T-helper 1 cell treated with Interleukin-12 subunit alpha and Interleukin-12 subunit beta and Interleukin-4 antibody, amounts not matched to agents 30 μg/mL and 1 μg/mL, for 36 hours (primary cell): Measurements from ENCODE around the gene ZNF17.

ENCODE experiments used
- H3K27ac Mint-ChIP-seq: one replicate; pipeline ENCODE4 v1.8.0; 2021; ENCODE audit warnings: mild to moderate bottlenecking, mixed read lengths
- H3K27me3 Mint-ChIP-seq: one replicate; pipeline ENCODE4 v1.8.0; 2021; ENCODE audit warnings: low read depth, mixed read lengths
- H3K36me3 Mint-ChIP-seq: one replicate; pipeline ENCODE4 v1.8.0; 2021; ENCODE audit warnings: low read depth, mixed read lengths
- H3K4me1 Mint-ChIP-seq: one replicate; pipeline ENCODE4 v1.8.0; 2021; ENCODE audit warnings: low read depth, mixed read lengths
- H3K4me3 Mint-ChIP-seq: one replicate; pipeline ENCODE4 v1.8.0; 2021; ENCODE audit warnings: mild to moderate bottlenecking, moderate library complexity, mixed read lengths
- H3K9me3 Mint-ChIP-seq: one replicate; pipeline ENCODE4 v1.8.0; 2021; ENCODE audit warnings: mixed read lengths

The ZNF17 gene

GRCh38 chr19:57395710-57396109 is 15.3 kb upstream of the ZNF17 start:
- Mint-ChIP-seq H3K4me1 (peaks cover 12% of the 10 kb centered on the region), H3K27ac (no peak overlapping the region), H3K27me3 (no peaks in the 10 kb centered on the region), H3K4me3 (no peak overlapping the region), H3K36me3 (peaks cover 81% of the 10 kb centered on the region), H3K9me3 (peaks cover 73% of the 10 kb centered on the region)

- no peaks in the 10 kb centered on the region for H3K27me3 Mint-ChIP-seq
- H3K27ac Mint-ChIP-seq, result no peak overlapping the region
- no peak overlapping the region for H3K4me3 Mint-ChIP-seq
- peaks cover 7% of the 10 kb centered on the region for H3K4me1 Mint-ChIP-seq
- H3K9me3 Mint-ChIP-seq, result peaks cover 79% of the 10 kb centered on the region
- H3K36me3 Mint-ChIP-seq, result peaks cover 69% of the 10 kb centered on the region
Observed at GRCh38 chr19:57398868-57399267, 12.1 kb upstream of the ZNF17 start.

- Mint-ChIP-seq H3K27ac (no peak overlapping the region), H3K9me3 (peaks cover 31% of the 10 kb centered on the region), H3K4me1 (peaks cover 2% of the 10 kb centered on the region), H3K27me3 (no peaks in the 10 kb centered on the region), H3K4me3 (no peak overlapping the region), H3K36me3 (peaks cover 18% of the 10 kb centered on the region)
Observed at GRCh38 chr19:57403737-57404563, 7.0 kb upstream of the ZNF17 start.

GRCh38 chr19:57406516-57407123 is 4.3 kb upstream of the ZNF17 start:
- H3K9me3 Mint-ChIP-seq, result peaks cover 16% of the 10 kb centered on the region
- no peak overlapping the region for H3K27ac Mint-ChIP-seq
- H3K27me3 Mint-ChIP-seq, result no peaks in the 10 kb centered on the region
- peaks cover 10% of the 10 kb centered on the region for H3K4me1 Mint-ChIP-seq
- H3K36me3 Mint-ChIP-seq, result peaks cover 2% of the 10 kb centered on the region
- H3K4me3 Mint-ChIP-seq, result no peak overlapping the region

- Mint-ChIP-seq H3K36me3 (peaks cover 69% of the 10 kb centered on the region), H3K9me3 (peaks cover 66% of the 10 kb centered on the region), H3K27me3 (no peaks in the 10 kb centered on the region)
Observed at GRCh38 chr19:57419439-57419838, 8.5 kb downstream of the ZNF17 start.

GRCh38 chr19:57421037-57421436 is 10.1 kb downstream of the ZNF17 start:
- Mint-ChIP-seq H3K36me3 (peaks cover 55% of the 10 kb centered on the region), H3K4me1 (no peaks in the 10 kb centered on the region), H3K9me3 (peaks cover 59% of the 10 kb centered on the region), H3K4me3 (no peak overlapping the region), H3K27ac (no peak overlapping the region), H3K27me3 (no peaks in the 10 kb centered on the region)

More at GRCh38 chr19:57419439-57419838, 8.5 kb downstream of the ZNF17 start:
- Mint-ChIP-seq H3K4me3 (no peak overlapping the region), H3K4me1 (peaks cover 2% of the 10 kb centered on the region), H3K27ac (no peak overlapping the region)

- no peaks in the 10 kb centered on the region for H3K27me3 Mint-ChIP-seq
- peak overlapping the region; percentile 96 for H3K4me3 Mint-ChIP-seq
- H3K4me1 Mint-ChIP-seq, result peaks cover 22% of the 10 kb centered on the region
- H3K36me3 Mint-ChIP-seq, result peaks cover 27% of the 10 kb centered on the region
- peaks cover 37% of the 10 kb centered on the region for H3K9me3 Mint-ChIP-seq
- H3K27ac Mint-ChIP-seq, result peak overlapping the region; percentile 79
Observed at GRCh38 chr19:57434386-57435061, 23.6 kb downstream of the ZNF17 start.

GRCh38 chr19:57435062-57435978 is 24.4 kb downstream of the ZNF17 start, which contains the start of gene ZNF749:
TSS of gene ZNF749 (plus strand) at chr19:57435325. CDS start at chr19:57435579, 254 bp downstream.
- Mint-ChIP-seq H3K4me3 (peak within 1 kb of the TSS; percentile 96), H3K27me3 (no peaks in the 10 kb centered on the region), H3K4me1 (peaks cover 22% of the 10 kb centered on the region), H3K27ac (peak within 1 kb of the TSS; percentile 79), H3K36me3 (peaks cover 35% of the 10 kb centered on the region), H3K9me3 (peaks cover 45% of the 10 kb centered on the region)

- H3K36me3 Mint-ChIP-seq, result peaks cover 41% of the 10 kb centered on the region
- H3K4me1 Mint-ChIP-seq, result peaks cover 25% of the 10 kb centered on the region
- peaks cover 49% of the 10 kb centered on the region for H3K9me3 Mint-ChIP-seq
- peak overlapping the region; percentile 96 for H3K4me3 Mint-ChIP-seq
- H3K27ac Mint-ChIP-seq, result peak overlapping the region; percentile 79
- H3K27me3 Mint-ChIP-seq, result no peaks in the 10 kb centered on the region
Observed at GRCh38 chr19:57436417-57436816, 25.5 kb downstream of the ZNF17 start.

GRCh38 chr19:57437931-57438330 is 27.0 kb downstream of the ZNF17 start:
- H3K4me3 Mint-ChIP-seq, result no peak overlapping the region
- no peaks in the 10 kb centered on the region for H3K27me3 Mint-ChIP-seq
- H3K9me3 Mint-ChIP-seq, result peaks cover 55% of the 10 kb centered on the region
- H3K27ac Mint-ChIP-seq, result no peak overlapping the region
- peaks cover 52% of the 10 kb centered on the region for H3K36me3 Mint-ChIP-seq
- peaks cover 26% of the 10 kb centered on the region for H3K4me1 Mint-ChIP-seq

- Mint-ChIP-seq H3K4me1 (peaks cover 26% of the 10 kb centered on the region), H3K27ac (no peak overlapping the region), H3K4me3 (no peak overlapping the region), H3K36me3 (peaks cover 62% of the 10 kb centered on the region), H3K27me3 (no peaks in the 10 kb centered on the region), H3K9me3 (peaks cover 57% of the 10 kb centered on the region)
Observed at GRCh38 chr19:57438925-57439324, 28.0 kb downstream of the ZNF17 start.

- H3K27ac Mint-ChIP-seq, result no peak overlapping the region
- peaks cover 62% of the 10 kb centered on the region for H3K36me3 Mint-ChIP-seq
- H3K9me3 Mint-ChIP-seq, result peaks cover 68% of the 10 kb centered on the region
- no peaks in the 10 kb centered on the region for H3K27me3 Mint-ChIP-seq
- no peak overlapping the region for H3K4me3 Mint-ChIP-seq
- H3K4me1 Mint-ChIP-seq, result peaks cover 4% of the 10 kb centered on the region
Observed at GRCh38 chr19:57441979-57442752, 31.2 kb downstream of the ZNF17 start.

GRCh38 chr19:57443121-57443696 is 32.2 kb downstream of the ZNF17 start:
- no peak overlapping the region for H3K27ac Mint-ChIP-seq
- H3K27me3 Mint-ChIP-seq, result no peaks in the 10 kb centered on the region
- H3K4me1 Mint-ChIP-seq, result peaks cover 4% of the 10 kb centered on the region
- H3K9me3 Mint-ChIP-seq, result peaks cover 68% of the 10 kb centered on the region
- peaks cover 61% of the 10 kb centered on the region for H3K36me3 Mint-ChIP-seq
- H3K4me3 Mint-ChIP-seq, result no peak overlapping the region
